Effector memory CD8-positive, alpha-beta T cell (primary cell): ENCODE results near the gene ACD.
A peak's percentile ranks its signal among the peaks of the same experiment; 100 is the strongest.

Source experiments
- ATAC-seq: fragments of 150-1000 bp; cut with Tn5 transposase; replicated peaks from 2 replicates; pipeline ENCODE4 v1.10.0; 2021; ENCODE audit warnings: mild to moderate bottlenecking, moderate library complexity
- DNase-seq, 3 experiments: peaks; one replicate each; pipeline ENCODE4 v3.0.0; 2021
- H3K27ac Mint-ChIP-seq, 2 donors: one replicate each; pipeline ENCODE4 v1.8.0; 2022; ENCODE audit warnings: mild to moderate bottlenecking in 2 of 2, mixed read lengths in 2 of 2, moderate library complexity in 2 of 2
- H3K27me3 Mint-ChIP-seq, 2 donors: one replicate each; pipeline ENCODE4 v1.8.0; 2022; ENCODE audit warnings: mixed read lengths in 2 of 2
- H3K36me3 Mint-ChIP-seq: one replicate; pipeline ENCODE4 v1.8.0; 2022; ENCODE audit warnings: mild to moderate bottlenecking, moderate library complexity, mixed read lengths; ENCODE audit not compliant: insufficient read depth
- H3K4me1 Mint-ChIP-seq, 2 donors: one replicate each; pipeline ENCODE4 v1.8.0; 2022; ENCODE audit warnings: low read depth in 2 of 2, mixed read lengths in 2 of 2
- H3K4me3 Mint-ChIP-seq, 2 donors: one replicate each; pipeline ENCODE4 v1.8.0; 2022; ENCODE audit warnings: mild to moderate bottlenecking in 2 of 2, mixed read lengths in 2 of 2, moderate library complexity in 2 of 2
- H3K9me3 Mint-ChIP-seq, 2 donors: one replicate each; pipeline ENCODE4 v1.8.0; 2022; ENCODE audit warnings: mixed read lengths in 2 of 2

ACD gene

DNA sequence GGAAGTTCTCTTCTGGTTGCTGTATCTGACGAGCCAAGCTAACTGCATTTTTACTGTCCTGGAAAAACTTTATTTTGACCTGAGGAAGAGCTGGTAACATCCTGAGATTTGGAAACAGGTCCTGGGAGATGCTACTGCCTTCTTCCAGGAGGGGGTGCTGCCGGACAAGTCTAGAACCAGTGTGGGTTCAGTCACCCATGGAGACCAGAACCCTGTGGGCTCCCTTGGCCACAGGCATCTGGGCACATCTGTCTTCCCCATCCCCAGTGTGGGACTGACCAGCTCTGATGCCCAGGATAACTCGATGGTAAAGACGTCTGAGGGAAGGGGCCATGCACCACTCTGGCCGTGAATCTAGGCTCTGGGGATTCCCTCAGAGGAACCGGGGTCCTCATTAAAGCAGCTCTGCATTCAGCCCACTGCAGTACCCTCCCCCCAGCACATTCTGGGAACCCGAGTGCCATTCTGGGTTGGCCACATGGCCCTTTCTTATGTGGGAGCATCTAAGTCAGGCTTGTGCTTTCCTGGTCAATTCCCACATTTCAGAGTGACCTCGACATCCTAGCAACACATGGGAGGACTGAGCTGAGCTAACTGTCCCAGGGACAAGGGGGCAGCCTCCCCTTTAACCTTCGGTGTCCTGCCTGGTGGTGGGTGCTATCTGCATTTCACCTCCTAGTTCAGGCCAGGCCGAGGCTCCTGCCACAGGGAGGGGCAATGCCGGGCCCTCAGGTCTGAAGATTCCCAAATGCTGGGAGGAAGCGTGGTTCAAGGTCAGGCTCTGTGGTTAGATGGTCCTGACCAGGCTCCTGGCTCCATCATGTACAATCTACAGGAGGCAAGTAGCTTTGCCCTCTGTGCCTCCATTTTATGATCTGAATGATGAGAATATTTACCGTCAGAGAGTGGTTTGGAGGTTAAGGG is 12.9 kb upstream of the ACD start:
- Mint-ChIP-seq H3K27me3 (no peaks in the 10 kb centered on the region), H3K36me3 (no peaks in the 10 kb centered on the region), H3K4me1 (peaks cover 0 to 8% of the 10 kb centered on the region in 2 donors), H3K27ac (peak overlapping the region; percentile 41 to 80), H3K9me3 (no peaks in the 10 kb centered on the region), H3K4me3 (no peak overlapping the region)
- ATAC-seq (peak; percentile 25), DNase-seq (peak; percentile 39 to 43 (median 40))

DNA sequence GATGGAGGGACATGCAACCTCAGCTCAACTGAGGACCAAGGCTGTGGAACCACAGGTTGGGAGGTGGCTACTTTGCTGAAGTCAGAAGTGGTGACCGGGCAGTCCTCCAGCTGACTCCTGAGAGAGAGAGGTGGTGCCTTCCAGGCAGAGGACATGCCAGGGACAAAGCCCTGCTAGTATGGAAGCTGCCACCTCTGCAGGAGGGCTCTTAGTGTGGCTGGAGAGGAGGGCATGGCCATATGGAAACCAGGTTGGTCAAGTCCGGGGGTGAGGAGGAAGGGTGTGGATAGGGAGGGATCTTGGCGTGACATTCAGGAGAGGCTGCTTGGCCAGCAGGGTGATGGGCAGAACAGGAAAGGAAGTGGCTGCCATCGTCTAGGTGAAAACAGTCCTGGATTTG is 12.2 kb upstream of the ACD start:
- peak overlapping the region in 1 of 2 donors; percentile 41 for H3K27ac Mint-ChIP-seq
- H3K27me3 Mint-ChIP-seq = no peaks in the 10 kb centered on the region
- H3K4me1 Mint-ChIP-seq = peaks cover 0 to 13% of the 10 kb centered on the region in 2 donors
- DNase-seq (no peak), ATAC-seq (no peak)
- H3K4me3 Mint-ChIP-seq = no peak overlapping the region
- H3K36me3 Mint-ChIP-seq = no peaks in the 10 kb centered on the region
- H3K9me3 Mint-ChIP-seq = no peaks in the 10 kb centered on the region

GRCh38 chr16:67669499-67670101 is 9.5 kb upstream of the ACD start:
- ATAC-seq (no peak), DNase-seq (no peak)
- Mint-ChIP-seq H3K36me3 (peaks cover 9% of the 10 kb centered on the region), H3K27me3 (no peaks in the 10 kb centered on the region), H3K4me1 (peaks cover 0 to 16% of the 10 kb centered on the region in 2 donors), H3K27ac (no peak overlapping the region), H3K9me3 (no peaks in the 10 kb centered on the region), H3K4me3 (no peak overlapping the region)

GRCh38 chr16:67668495-67669157 is 8.6 kb upstream of the ACD start:
- H3K27me3 Mint-ChIP-seq = no peaks in the 10 kb centered on the region
- no peak overlapping the region for H3K27ac Mint-ChIP-seq
- H3K4me1 Mint-ChIP-seq = peaks cover 0 to 11% of the 10 kb centered on the region in 2 donors
- H3K36me3 Mint-ChIP-seq = peaks cover 11% of the 10 kb centered on the region
- H3K4me3 Mint-ChIP-seq = no peak overlapping the region
- ATAC-seq = no peak
- DNase-seq = no peak
- H3K9me3 Mint-ChIP-seq = no peaks in the 10 kb centered on the region

GRCh38 chr16:67667817-67668494 is 7.9 kb upstream of the ACD start:
- no peaks in the 10 kb centered on the region for H3K9me3 Mint-ChIP-seq
- peak overlapping the region in 1 of 2 donors; percentile 87 for H3K27ac Mint-ChIP-seq
- H3K4me3 Mint-ChIP-seq = peak overlapping the region in 1 of 2 donors; percentile 87
- ATAC-seq = peak; percentile 82
- H3K27me3 Mint-ChIP-seq = no peaks in the 10 kb centered on the region
- H3K36me3 Mint-ChIP-seq = peaks cover 13% of the 10 kb centered on the region
- DNase-seq = peak; percentile 57 to 69 (median 67)
- H3K4me1 Mint-ChIP-seq = peaks cover 0 to 11% of the 10 kb centered on the region in 2 donors

GRCh38 chr16:67667453-67667816 is 7.4 kb upstream of the ACD start:
- no peaks in the 10 kb centered on the region for H3K27me3 Mint-ChIP-seq
- DNase-seq (no peak), ATAC-seq (no peak)
- peaks cover 0 to 11% of the 10 kb centered on the region in 2 donors for H3K4me1 Mint-ChIP-seq
- H3K9me3 Mint-ChIP-seq = no peaks in the 10 kb centered on the region
- peak overlapping the region; percentile 87 to 88 for H3K4me3 Mint-ChIP-seq
- H3K36me3 Mint-ChIP-seq = peaks cover 14% of the 10 kb centered on the region
- H3K27ac Mint-ChIP-seq = peak overlapping the region in 1 of 2 donors; percentile 87

- Mint-ChIP-seq H3K4me3 (peak within 1 kb of the TSS; percentile 87 to 88), H3K27me3 (no peaks in the 10 kb centered on the region), H3K4me1 (peaks cover 0 to 12% of the 10 kb centered on the region in 2 donors), H3K36me3 (peaks cover 14% of the 10 kb centered on the region), H3K27ac (peak within 1 kb of the TSS; percentile 87 to 90), H3K9me3 (no peaks in the 10 kb centered on the region)
- ATAC-seq (peak; percentile 80), DNase-seq (peak; percentile 72 to 78 (median 77))
Observed at GRCh38 chr16:67666559-67667452, 6.7 kb upstream of the ACD start, which contains the start of the genes C16orf86 and ENKD1. TSS of gene C16orf86 (plus strand) at chr16:67666814. CDS start at chr16:67666971, 157 bp downstream. TSS of gene ENKD1 (minus strand) at chr16:67666750. CDS start at chr16:67666442, 308 bp downstream.

- DNase-seq (no peak), ATAC-seq (peak; percentile 5)
- Mint-ChIP-seq H3K27ac (peak overlapping the region; percentile 87 to 90), H3K4me3 (peak overlapping the region; percentile 87 to 88), H3K27me3 (no peaks in the 10 kb centered on the region), H3K36me3 (peaks cover 18% of the 10 kb centered on the region), H3K9me3 (no peaks in the 10 kb centered on the region), H3K4me1 (peaks cover 4 to 18% of the 10 kb centered on the region in 2 donors)
Observed at GRCh38 chr16:67666032-67666551, 6.0 kb upstream of the ACD start.

- Mint-ChIP-seq H3K27ac (peak overlapping the region in 1 of 2 donors; percentile 87), H3K27me3 (no peaks in the 10 kb centered on the region), H3K4me3 (peak overlapping the region; percentile 51 to 56), H3K36me3 (peaks cover 23% of the 10 kb centered on the region), H3K4me1 (peaks cover 7 to 20% of the 10 kb centered on the region in 2 donors), H3K9me3 (no peaks in the 10 kb centered on the region)
- ATAC-seq = no peak
- no peak for DNase-seq
Observed at GRCh38 chr16:67665598-67665997, 5.5 kb upstream of the ACD start.

GRCh38 chr16:67664871-67665270 is 4.8 kb upstream of the ACD start:
- peaks cover 7 to 20% of the 10 kb centered on the region in 2 donors for H3K4me1 Mint-ChIP-seq
- H3K4me3 Mint-ChIP-seq = no peak overlapping the region
- ATAC-seq (no peak), DNase-seq (no peak)
- H3K27me3 Mint-ChIP-seq = no peaks in the 10 kb centered on the region
- H3K9me3 Mint-ChIP-seq = no peaks in the 10 kb centered on the region
- peak overlapping the region in 1 of 2 donors; percentile 72 for H3K27ac Mint-ChIP-seq
- peaks cover 25% of the 10 kb centered on the region for H3K36me3 Mint-ChIP-seq

- no peaks in the 10 kb centered on the region for H3K27me3 Mint-ChIP-seq
Observed at GRCh38 chr16:67664258-67664657, 4.2 kb upstream of the ACD start.

GRCh38 chr16:67663877-67664222 is 3.8 kb upstream of the ACD start:
- ATAC-seq = no peak

More at GRCh38 chr16:67664258-67664657, 4.2 kb upstream of the ACD start:
- Mint-ChIP-seq H3K27ac (peak overlapping the region; percentile 8 to 72), H3K4me1 (peaks cover 13 to 21% of the 10 kb centered on the region in 2 donors), H3K36me3 (peaks cover 26% of the 10 kb centered on the region), H3K4me3 (no peak overlapping the region), H3K9me3 (no peaks in the 10 kb centered on the region)
- DNase-seq (no peak), ATAC-seq (no peak)

More at GRCh38 chr16:67663877-67664222, 3.8 kb upstream of the ACD start:
- H3K4me3 Mint-ChIP-seq = no peak overlapping the region
- H3K36me3 Mint-ChIP-seq = peaks cover 29% of the 10 kb centered on the region
- H3K27me3 Mint-ChIP-seq = no peaks in the 10 kb centered on the region
- DNase-seq = no peak
- H3K4me1 Mint-ChIP-seq = peaks cover 17 to 25% of the 10 kb centered on the region in 2 donors
- H3K27ac Mint-ChIP-seq = peak overlapping the region; percentile 8 to 72
- no peaks in the 10 kb centered on the region for H3K9me3 Mint-ChIP-seq
